ENCODE measurements around the gene SIK2.
A peak's percentile ranks its signal among the peaks of the same experiment; 100 is the strongest.

The SIK2 gene

GRCh38 chr11:111731821-111732220 is 129.6 kb downstream of the SIK2 start:
- no peak for DNase-seq (ENCODE audit: low read depth)
- in situ Hi-C loops (cut with HindIII; ENCODE audit: low sequenced_read_pairs), result no loop called here
- no peak overlapping the region for H3K4me3 ChIP-seq (ENCODE audit: low read depth, low read length)
- TF ChIP-seq CTCF (IDR thresholded peaks at IDR 0.05; ENCODE audit: low read depth, low read length, missing control alignments), result no peak

GRCh38 chr11:111733016-111733415 is 130.8 kb downstream of the SIK2 start:
- in situ Hi-C loops (cut with HindIII; ENCODE audit: low sequenced_read_pairs), result no loop called here
- DNase-seq (ENCODE audit: low read depth), result peak; percentile 84
- no peak overlapping the region for H3K4me3 ChIP-seq (ENCODE audit: low read depth, low read length)
- TF ChIP-seq CTCF (IDR thresholded peaks at IDR 0.05; ENCODE audit: low read depth, low read length, missing control alignments), result no peak

- DNase-seq (ENCODE audit: low read depth), result no peak
- H3K4me3 ChIP-seq (ENCODE audit: low read depth, low read length), result no peak overlapping the region
- in situ Hi-C loops (cut with HindIII; ENCODE audit: low sequenced_read_pairs), result no loop called here
- no peak for TF ChIP-seq CTCF (IDR thresholded peaks at IDR 0.05; ENCODE audit: low read depth, low read length, missing control alignments)
Observed at GRCh38 chr11:111733611-111734088, 131.4 kb downstream of the SIK2 start.

- no peak overlapping the region for H3K4me3 ChIP-seq (ENCODE audit: low read depth, low read length)
- in situ Hi-C loops (cut with HindIII; ENCODE audit: low sequenced_read_pairs), result no loop called here
- no peak for TF ChIP-seq CTCF (IDR thresholded peaks at IDR 0.05; ENCODE audit: low read depth, low read length, missing control alignments)
- no peak for DNase-seq (ENCODE audit: low read depth)
Observed at GRCh38 chr11:111734101-111734953, 132.1 kb downstream of the SIK2 start.

- no peak for DNase-seq (ENCODE audit: low read depth)
- in situ Hi-C loops (cut with HindIII; ENCODE audit: low sequenced_read_pairs), result no loop called here
- TF ChIP-seq CTCF (IDR thresholded peaks at IDR 0.05; ENCODE audit: low read depth, low read length, missing control alignments), result no peak
- H3K4me3 ChIP-seq (ENCODE audit: low read depth, low read length), result no peak overlapping the region
Observed at GRCh38 chr11:111734954-111735261, 132.7 kb downstream of the SIK2 start.

- DNase-seq (ENCODE audit: low read depth), result peak; percentile 96
- TF ChIP-seq CTCF (IDR thresholded peaks at IDR 0.05; ENCODE audit: low read depth, low read length, missing control alignments), result no peak
- in situ Hi-C loops (cut with HindIII; ENCODE audit: low sequenced_read_pairs), result no loop called here
- H3K4me3 ChIP-seq (ENCODE audit: low read depth, low read length), result no peak overlapping the region
Observed at GRCh38 chr11:111735262-111736116, 133.2 kb downstream of the SIK2 start.

All from astrocyte of the cerebellum (primary cell).